ENCODE results near the gene ERN2. TPM values are rescaled to one million over a fixed set of nuclear protein-coding genes. Genes with fewer than 3 reads are reported as not detected.

The ERN2 gene
- total RNA-seq (0.11 and 0.54 TPM in 2 replicates), polyA plus RNA-seq (0.44 and 0.60 TPM in 2 replicates)

- Histone ChIP-seq H3K27ac (no peak within 1 kb of the TSS), H3K4me1 (ENCODE audit: low read depth) (no peaks in the 10 kb centered on the region), H3K4me3 (no peak within 1 kb of the TSS), H3K9me3 (ENCODE audit: low read depth) (no peaks in the 10 kb centered on the region), H3K27me3 (peaks cover 57% of the 10 kb centered on the region), H3K36me3 (no peaks in the 10 kb centered on the region)
- no peak for TF ChIP-seq CTCF (IDR thresholded peaks at IDR 0.05; ENCODE audit: low read depth, low read length)
- DNase-seq (ENCODE audit: low read depth in 1 of 2, low spot score in 1 of 2), result no peak
Observed at GRCh38 chr16:23712976-23713375, at the start of gene ERN2. ERN2 (minus strand) TSS chr16:23713222; CDS start chr16:23713187, 35 bp downstream.

GRCh38 chr16:23757937-23758619 lies 45.1 kb upstream of the ERN2 start:
- Histone ChIP-seq H3K27me3 (peaks cover 54% of the 10 kb centered on the region), H3K27ac (no peak overlapping the region), H3K4me1 (ENCODE audit: low read depth) (no peaks in the 10 kb centered on the region), H3K4me3 (no peak overlapping the region), H3K36me3 (no peaks in the 10 kb centered on the region), H3K9me3 (ENCODE audit: low read depth) (no peaks in the 10 kb centered on the region)
- no peak for TF ChIP-seq CTCF (IDR thresholded peaks at IDR 0.05; ENCODE audit: low read depth, low read length)
- no peak for DNase-seq (ENCODE audit: low read depth in 1 of 2, low spot score in 1 of 2)

GRCh38 chr16:23757116-23757515 lies 44.1 kb upstream of the ERN2 start:
- Histone ChIP-seq H3K36me3 (no peaks in the 10 kb centered on the region), H3K4me1 (ENCODE audit: low read depth) (no peaks in the 10 kb centered on the region), H3K4me3 (no peak overlapping the region), H3K9me3 (ENCODE audit: low read depth) (no peaks in the 10 kb centered on the region), H3K27me3 (peaks cover 54% of the 10 kb centered on the region), H3K27ac (no peak overlapping the region)
- no peak for DNase-seq (ENCODE audit: low read depth in 1 of 2, low spot score in 1 of 2)
- no peak for TF ChIP-seq CTCF (IDR thresholded peaks at IDR 0.05; ENCODE audit: low read depth, low read length)

GRCh38 chr16:23755484-23755809 lies 42.4 kb upstream of the ERN2 start:
- no peaks in the 10 kb centered on the region for H3K9me3 ChIP-seq (ENCODE audit: low read depth)
- no peak for DNase-seq (ENCODE audit: low read depth in 1 of 2, low spot score in 1 of 2)
- no peaks in the 10 kb centered on the region for H3K4me1 ChIP-seq (ENCODE audit: low read depth)
- no peaks in the 10 kb centered on the region for H3K36me3 ChIP-seq
- H3K4me3 ChIP-seq, result no peak overlapping the region
- H3K27me3 ChIP-seq, result peaks cover 54% of the 10 kb centered on the region
- no peak overlapping the region for H3K27ac ChIP-seq
- no peak for TF ChIP-seq CTCF (IDR thresholded peaks at IDR 0.05; ENCODE audit: low read depth, low read length)

- TF ChIP-seq CTCF (IDR thresholded peaks at IDR 0.05; ENCODE audit: low read depth, low read length), result no peak
- Histone ChIP-seq H3K9me3 (ENCODE audit: low read depth) (no peaks in the 10 kb centered on the region), H3K27me3 (peaks cover 54% of the 10 kb centered on the region), H3K36me3 (no peaks in the 10 kb centered on the region), H3K4me3 (peak within 1 kb of the TSS; percentile 15), H3K27ac (no peak within 1 kb of the TSS), H3K4me1 (ENCODE audit: low read depth) (no peaks in the 10 kb centered on the region)
- DNase-seq (ENCODE audit: low read depth in 1 of 2, low spot score in 1 of 2), result peak in 1 of 2 donors; percentile 6
Observed at GRCh38 chr16:23754594-23755483, 41.8 kb upstream of the ERN2 start, which contains the start of gene CHP2. CHP2 (plus strand) TSS chr16:23755026; CDS start chr16:23755050, 24 bp downstream.

All from cardiac muscle cell (in vitro differentiated cells and primary cell).